H4 (cell line): ENCODE data around the gene SSR1. TPM values are rescaled to one million over a fixed set of nuclear protein-coding genes. Genes with fewer than 3 reads are reported as not detected.

Experiments
- DNase-seq: peaks from one replicate; pipeline ENCODE4 v3.0.0-alpha.2; 2015; ENCODE audit warnings: low spot score
- total RNA-seq: library from RNA; depleted of rRNA; stranded (reverse); fragments of >200 nt; shearing (Covaris generic); gene quantifications from 2 replicates; pipeline ENCODE4 v1.2.3, GENCODE V29; 2014

Gene SSR1
- total RNA-seq, 1 experiment from 2014 or later: 127 TPM

DNA sequence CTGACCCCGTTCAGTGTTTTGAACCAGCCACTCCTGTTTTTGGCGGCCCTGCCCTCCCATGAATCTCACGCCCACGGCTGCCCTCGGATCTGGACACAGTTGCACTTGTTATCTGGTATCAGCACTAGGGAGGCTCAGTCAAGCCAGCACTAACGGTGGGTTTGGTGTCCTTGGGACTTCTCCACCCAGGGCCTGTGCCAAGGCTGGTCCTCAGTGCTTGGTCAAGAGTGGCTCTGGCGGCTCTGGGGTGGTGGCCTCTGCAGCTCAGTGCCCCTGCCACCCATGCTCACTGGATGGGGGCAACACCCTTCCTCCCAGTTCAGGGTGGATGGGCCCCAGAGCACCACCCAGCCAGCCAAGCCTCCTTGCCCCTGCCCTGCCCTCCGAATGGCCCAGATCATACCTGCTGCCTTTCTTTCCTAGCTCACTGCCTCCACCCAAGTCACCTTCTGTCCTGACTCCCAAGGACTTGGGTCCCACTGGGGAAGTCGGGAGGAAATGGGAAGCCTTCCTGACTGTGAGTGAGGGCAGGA lies 54.7 kb downstream of the SSR1 start:
- no peak for DNase-seq

DNA sequence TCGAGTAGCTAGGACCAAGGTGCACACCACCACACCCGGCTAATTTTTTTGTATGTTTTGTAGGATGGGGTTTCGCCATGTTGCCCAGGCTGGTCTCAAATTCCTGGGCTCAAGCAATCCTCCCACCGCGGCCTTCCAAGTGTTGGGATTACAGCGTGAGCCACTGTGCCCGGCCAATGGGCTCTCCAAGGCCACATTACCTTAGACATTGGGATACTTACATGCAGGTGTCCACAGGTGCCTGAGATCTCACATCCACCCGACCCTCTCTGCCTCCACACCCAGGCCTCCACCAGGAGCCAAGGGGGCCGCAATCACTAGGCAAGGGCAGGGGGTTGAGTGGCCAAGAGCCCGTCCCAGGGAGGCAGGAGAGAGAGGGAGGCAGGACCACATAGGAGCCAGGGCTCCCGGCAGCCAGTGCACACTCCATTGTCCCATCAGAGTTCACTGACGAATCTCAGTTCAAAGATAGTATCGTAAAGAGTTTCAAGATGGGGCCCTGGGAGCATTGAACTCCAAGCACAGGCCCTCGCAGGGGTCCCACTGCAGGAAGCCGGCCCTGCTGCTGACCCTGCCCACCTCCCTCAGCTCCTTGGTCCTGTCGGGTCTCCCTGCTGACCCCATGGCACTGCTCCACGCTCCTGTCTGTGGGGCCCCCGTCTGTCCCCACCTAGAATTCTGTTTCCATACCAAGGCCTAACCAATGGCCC lies 55.3 kb downstream of the SSR1 start:
- DNase-seq: no peak

DNA sequence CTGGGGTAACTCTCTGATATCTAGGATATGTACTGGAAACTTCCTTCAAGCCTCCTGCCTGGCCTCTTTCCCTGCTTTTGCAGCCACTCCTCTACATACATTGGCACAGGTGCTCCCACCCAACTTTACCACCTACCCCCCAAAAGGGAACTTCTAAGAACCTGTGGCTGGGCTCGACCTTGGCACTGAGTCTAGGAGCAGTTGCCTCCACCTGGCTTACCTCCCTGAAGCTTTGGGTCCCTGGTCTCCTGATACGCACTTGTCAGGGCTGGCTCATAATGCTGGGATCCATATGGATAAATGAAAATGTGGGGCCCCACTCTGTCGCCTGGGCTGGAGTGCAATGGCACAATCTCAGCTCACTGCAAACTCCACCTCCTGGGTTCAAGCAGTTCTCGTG lies 56.2 kb downstream of the SSR1 start:
- DNase-seq: no peak

DNA sequence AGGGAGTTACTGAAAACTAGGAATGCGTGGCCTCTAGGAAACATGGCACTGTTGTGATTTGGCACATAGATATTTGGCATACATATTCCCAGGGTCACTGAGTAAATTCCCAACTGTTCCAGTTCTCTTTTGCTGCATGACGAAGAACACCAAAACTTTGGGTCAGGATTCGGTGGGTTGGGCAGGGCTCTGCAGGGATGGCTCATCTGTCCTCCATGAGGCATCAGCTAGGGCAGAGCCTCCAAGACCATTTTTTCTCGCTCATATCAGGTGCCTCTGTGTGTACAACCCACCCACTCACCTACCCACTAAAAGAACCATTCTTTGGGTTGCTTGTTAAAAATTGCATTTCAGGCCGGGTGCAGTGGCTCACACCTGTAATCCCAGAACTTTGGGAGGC lies 57.1 kb downstream of the SSR1 start:
- DNase-seq: no peak

DNA sequence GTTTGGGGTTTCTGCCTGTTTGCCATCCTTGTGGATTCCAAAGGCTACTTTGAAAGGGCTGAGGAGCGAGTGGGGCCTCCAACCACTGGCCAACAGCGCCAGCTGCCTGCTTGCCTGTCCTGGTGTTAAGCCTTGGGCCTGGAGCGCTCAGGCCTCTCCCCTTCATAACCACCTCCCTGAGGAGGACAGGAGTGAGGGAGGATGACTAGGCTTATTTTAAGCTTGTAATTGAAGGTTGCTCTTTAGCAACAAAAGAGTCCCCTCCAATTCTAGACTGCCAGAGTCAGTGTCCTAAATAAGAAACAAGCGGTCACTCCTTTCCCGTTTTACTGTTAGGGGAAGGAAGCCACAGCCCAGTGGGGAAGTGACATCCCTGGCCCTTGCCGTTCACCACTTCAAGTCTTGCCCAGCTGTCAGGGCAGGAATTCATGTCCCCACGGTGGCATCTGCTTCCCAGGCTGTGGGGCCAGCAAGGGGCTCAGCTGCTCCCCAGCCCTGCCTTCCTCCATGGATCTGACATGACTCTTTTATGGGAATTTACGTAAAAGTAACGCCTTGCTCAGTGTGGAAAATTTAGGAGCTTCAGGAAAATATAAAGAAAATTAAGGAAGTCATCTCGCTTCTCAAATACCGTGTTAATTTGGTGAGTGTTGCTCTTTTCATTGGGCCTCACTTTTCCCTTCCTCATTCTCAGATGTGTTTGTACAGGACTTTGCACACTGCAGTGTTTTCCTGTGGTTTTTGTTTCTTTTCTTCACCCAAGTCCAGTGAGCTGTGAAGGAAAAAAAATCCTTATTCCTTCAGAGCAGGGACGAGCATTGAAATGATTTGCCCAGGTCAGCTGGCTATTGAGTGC lies 57.8 kb downstream of the SSR1 start:
- DNase-seq: no peak

DNA sequence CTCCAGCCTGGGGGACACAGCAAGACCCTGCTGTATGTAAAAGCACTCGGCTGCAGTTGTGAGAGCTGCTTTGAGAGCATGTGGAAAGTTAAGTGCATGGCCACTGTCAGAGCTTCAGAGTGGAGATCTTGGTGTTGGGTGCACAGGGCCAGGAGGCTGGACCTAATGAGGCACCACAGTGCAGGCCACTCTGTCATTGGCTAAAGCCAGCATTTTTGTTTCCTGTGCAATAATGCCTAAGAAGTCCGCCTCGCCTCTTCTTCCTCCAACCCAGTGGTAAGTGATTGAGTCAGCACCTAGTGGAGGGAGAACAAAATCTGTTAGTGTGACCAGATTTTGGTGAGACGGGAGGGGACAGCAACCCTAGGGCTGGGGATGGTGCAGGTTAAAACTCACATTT lies 60.6 kb downstream of the SSR1 start:
- no peak for DNase-seq

DNA sequence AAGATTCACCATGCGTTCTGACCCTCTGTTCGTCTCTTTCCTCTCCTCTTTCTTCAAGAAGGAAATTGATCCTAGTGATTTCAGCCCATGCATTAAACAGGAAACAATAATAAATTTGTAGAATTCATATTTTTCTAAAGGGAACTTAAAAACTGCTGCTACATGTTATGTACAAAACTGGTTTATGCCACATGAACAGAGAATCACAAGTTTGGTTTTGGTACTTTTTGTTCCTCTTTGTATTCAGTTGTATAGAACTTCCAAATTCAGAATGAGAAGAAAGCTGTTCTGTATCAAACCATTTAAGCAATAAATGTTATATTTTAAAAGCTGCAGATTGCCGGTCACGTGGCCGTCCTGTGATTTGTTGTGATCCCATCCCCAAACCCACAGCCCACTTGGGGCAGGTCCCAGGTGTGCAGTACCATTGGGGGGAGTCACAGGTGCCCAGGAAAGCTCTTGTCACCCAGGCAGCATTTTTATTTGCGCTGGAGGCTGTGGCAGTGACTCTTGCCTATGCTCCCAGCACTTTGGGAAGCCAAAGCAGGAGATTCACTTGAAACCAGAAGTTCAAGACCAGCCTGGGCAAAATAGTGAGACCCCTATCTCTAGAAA lies 61.2 kb downstream of the SSR1 start:
- no peak for DNase-seq

DNA sequence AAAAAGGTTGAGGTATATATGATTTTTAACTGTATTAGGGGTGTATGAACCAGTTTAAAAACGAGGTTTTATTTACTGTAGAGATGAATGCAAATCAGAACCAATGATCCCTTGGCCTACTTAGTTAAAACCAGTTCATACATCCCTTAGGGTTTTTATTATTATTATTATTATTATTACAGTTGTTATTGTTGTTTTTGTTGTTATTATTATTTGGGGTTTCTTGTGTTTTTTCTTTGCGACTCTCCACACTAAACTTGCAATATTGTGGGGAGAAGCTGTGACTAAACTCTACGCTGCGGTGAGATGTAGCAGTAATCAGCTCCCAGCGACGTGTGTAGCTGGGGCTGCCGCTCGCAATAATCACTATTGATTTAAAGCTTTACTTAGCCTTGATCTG lies 62.2 kb downstream of the SSR1 start:
- no peak for DNase-seq

DNA sequence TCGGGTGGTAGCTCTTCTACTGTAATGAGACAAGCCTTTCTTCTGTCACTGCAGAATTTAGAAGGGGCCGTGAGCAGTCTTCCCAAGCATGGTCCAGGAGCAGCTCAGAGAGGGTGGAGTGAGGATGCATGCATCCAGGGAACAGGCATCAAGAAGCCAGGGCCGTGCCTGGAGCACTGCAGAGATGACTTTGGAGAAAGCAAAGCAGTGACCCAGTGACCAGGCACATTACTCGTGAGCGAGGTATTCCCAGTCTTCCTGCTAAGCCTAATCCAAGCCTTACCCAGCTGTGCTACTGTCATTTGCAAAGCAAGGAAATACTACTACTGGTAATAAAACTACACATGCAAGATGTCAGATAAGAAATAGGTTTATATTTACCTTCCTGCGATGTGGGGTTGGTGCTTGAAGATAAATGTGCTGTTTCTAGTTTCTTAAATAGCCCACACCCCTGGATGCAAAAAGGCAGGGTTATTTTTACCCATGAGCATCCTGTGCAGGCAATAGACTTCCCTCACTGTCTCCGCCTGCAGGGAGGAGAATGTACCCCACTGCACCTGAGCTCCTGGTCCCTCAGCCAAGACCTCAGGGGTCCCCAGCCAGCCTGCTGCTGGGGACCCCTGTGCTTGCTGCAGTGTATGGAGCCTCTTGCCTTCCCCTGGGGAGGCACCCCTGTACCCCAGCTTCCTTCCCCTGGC lies 62.9 kb downstream of the SSR1 start:
- no peak for DNase-seq

DNA sequence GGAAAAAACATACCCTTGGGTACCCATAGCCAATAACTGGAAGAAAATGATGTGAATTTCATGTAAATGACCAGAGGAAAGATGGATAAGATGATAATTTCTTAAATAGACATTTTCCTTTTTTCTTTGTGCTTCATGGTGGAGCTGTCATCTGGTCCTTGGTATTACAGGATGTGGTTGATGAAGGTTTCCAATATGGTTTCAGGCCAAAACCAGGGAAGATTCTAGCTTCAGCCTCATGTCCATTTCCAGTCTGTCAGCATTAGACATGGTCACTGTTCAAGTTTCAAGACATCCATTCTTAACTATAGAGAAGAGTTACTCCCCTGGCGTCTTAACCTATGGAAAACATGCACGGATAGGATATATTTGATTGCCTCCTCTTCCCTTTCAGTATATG lies 63.6 kb downstream of the SSR1 start:
- DNase-seq: no peak

DNA sequence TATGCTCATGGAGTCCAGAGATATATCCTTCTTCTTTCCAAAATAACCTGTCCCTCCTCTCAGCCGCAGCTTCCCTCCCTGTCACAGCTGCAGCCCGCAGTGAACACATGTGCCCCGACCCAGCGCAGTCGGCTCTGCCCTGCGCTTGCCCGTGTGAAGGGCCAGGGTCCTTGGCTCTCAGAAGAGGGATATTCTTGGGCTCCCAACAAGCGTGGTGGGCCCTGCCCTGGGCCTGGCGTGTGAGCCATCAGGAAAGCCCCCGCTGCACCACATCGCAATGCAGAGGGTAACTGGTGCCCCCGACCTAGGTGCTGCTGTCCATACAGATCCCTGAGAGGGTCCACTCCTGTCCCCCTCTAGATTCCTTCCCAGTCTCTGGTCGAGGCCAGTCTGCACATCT lies 65.2 kb downstream of the SSR1 start:
- DNase-seq: no peak

DNA sequence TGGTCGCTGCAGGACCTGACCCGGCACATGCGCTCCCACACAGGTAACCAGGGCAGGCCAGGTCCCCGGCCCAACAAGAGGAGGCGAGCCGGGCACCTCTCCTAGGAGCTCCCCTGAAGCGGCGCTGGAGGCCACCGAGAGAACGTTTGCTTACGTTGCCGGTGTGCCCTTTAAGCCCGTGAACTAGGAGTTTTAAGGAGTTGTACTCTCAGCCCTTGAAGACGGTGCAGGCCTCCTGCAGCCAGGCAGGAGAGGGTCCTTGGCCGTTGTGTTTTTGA lies 65.9 kb downstream of the SSR1 start:
- no peak for DNase-seq

DNA sequence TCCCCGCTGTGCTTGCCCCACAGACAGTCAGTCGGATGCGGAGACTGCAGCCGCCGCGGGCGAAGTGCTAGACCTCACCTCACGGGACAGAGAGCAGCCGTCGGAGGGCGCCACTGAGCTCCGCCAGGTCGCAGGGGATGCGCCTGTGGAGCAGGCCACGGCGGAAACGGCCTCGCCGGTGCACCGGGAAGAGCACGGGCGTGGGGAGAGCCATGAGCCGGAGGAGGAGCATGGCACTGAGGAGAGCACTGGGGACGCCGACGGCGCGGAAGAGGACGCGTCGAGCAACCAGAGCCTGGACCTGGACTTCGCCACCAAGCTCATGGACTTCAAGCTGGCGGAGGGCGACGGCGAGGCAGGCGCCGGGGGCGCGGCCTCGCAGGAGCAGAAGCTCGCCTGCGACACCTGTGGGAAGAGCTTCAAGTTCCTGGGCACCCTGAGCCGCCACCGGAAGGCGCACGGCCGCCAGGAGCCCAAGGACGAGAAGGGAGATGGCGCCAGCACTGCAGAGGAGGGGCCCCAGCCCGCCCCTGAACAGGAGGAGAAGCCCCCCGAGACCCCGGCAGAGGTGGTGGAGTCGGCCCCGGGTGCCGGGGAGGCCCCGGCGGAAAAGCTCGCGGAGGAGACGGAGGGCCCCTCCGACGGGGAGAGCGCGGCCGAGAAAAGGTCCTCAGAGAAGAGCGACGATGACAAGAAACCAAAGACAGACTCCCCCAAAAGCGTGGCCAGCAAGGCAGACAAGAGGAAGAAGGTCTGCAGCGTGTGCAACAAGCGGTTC lies 66.4 kb downstream of the SSR1 start:
- no peak for DNase-seq

DNA sequence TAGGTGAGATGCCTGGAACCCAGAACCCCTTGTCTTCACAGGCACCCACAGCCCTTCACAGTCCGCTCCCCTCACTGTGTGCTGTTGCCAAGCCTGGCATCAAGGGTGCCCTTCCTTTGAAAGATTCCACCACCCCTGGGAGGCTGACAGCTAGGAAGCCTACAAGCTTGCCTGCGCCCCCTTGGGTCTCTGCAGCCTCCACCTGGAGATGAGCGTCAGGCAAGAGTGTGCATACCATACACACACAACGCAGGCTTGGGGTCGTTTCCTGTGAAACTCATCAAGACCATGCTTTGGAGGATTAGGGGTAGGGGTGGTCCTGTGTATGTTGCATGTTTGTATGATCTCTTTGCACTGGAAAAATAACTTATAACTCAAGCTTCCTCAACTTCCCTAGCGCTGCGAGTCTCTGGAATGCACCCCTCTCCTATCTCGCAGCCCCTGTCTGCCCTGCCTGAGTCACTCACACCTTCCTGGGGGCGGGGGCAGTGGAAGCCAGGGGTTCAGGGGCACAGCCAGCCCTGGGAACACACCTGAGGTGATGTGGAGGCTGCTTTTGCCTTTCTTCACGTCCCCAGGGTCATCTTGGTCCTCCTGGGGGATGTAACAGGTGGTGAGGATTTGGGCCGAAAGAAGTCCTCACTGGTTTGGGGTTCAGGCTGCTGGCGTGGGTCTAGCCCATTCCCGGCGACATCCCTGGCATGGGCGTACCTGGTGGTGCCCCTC lies 67.2 kb downstream of the SSR1 start:
- DNase-seq: no peak

DNA sequence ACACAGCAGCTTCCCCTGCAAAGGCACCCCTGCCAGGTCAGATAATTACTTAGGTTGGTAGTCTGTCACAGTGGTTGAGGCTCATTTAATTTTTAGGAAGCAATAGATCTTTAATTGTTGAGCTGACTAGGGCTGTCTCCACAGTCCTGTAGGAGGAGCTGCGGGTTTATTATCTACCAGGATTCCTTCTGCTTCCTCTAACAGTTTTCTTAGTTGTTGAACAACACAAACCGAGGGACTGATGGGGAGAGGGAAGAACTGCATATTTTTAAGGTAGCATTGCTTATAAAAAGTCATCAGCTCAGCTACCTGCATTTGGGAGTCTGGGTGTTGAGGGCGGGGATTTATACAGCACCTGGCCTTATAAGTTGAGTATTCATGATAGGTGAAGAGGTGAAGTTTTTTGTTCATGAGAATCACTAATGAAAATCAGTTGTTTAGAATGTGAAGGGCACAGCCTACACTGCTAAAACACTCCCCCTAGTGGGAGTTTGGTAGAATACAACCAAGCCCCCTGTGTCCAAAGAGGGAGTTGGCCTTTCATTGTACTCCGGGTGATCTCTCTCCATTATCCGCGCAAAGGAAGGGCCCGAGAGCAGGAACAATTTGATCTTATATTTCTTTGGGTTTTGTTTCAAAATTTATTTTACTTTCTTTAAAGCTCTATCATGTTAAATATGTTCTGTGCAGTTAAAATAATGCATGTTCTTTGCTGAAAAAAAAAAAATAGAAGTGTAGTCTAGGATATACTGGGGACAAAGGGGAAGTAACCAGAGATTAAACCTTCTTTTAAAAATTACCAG lies 69.6 kb downstream of the SSR1 start:
- peak; percentile 58 for DNase-seq

DNA sequence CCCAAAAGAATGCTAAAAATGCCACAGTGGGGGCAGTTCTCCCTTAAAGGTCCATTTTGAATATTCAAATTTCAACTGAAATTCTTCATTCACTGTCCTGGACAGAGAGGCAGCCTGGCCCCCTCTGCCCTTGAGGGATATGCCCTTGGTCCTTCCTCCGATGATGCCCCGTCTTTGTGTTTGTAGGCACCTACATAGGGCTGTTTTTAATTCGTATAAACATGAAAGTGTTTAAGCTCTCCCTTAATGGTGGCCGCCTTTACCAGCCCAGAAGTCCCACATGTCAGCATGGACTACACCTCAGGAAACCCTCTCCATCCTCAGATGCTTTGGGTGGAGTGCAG lies 70.2 kb downstream of the SSR1 start:
- DNase-seq: no peak

DNA sequence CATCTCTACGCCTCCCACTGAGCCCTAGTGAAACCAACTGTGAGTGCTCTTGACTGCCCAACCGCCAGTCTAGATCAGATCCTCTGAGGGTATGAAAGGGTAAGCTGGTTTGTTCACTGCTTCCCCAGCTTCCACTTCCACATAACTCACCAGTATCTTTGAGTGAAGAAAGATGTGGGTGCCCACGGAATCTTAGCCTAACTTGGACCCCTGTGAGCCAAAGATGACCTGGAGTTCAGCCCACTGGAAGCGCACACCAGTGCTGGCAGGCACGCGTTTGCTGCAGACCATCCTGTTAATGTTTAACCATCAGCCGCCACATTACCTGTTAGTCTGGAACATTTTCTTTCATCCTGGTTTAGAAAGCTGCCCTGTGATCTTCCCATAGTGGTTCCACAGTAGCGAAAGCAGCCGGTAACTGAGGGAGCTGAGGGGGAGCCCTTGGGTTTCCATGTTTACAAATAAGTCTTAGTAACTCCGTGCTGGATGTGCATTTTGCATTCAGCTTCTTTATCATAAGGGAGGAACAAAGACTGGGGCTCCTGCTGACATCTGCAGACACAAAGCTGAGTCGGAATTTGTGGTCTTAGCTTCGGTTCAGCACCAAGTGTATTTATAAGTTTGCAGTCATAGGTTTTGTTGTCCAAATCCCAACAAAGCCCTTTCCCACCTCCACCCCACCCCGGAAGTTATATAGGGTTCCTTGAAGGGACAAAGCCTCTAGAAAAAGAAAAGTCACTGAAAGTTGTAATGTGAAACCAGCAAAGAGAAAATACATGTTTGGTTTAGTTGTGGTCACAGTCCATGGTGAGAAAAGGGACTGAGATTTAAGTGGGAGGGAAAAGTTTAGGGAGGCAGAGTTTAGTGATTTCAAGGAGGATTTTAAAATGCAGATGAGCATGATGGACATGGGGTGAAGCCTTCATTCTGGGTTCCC lies 71.0 kb downstream of the SSR1 start:
- DNase-seq: peak; percentile 74

DNA sequence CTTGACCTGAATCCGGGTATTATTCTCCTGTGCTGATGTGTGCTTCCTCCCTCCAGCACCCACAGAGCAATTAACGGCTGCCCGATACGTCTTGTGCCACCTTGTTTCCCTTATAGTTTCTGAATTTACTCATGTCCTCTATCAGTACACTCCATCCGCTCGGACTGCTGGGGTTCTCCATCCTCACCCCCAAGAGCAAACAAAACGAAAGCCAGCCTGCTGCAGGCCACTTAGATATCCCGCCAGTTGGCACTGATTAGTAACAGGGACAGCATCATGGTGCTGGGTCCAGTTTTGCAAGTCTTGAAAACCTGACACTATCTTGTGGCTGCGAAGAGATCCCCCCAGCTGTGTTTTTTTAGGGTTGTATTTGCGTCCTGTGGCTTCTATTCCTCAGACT lies 71.8 kb downstream of the SSR1 start:
- no peak for DNase-seq

DNA sequence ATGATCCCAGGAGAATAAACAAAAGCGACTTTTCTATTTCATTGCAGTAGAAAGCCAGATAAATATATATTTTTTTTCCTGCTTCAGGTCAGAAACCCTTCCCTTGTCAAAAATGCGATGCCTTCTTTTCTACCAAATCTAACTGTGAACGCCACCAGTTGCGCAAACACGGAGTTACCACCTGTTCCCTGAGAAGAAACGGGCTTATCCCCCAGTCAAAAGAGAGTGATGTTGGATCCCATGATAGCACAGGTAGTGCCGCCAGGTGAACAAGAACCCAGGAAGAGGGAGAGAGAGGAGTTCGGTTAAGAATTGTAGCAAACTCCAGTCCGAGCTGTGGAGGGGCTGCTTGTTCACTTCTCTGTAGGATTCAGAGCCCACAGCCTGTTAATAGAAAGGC lies 72.6 kb downstream of the SSR1 start:
- no peak for DNase-seq
